Thyroid gland (tissue), 4 donors: ENCODE data around the gene KIF25.

Experiments
- CTCF ChIP-seq, 6 experiments: fragments of 200-600 bp in 3 of 6; fragments of 450-650 bp in 3 of 6; sonication (generic) in 3 of 6; IDR thresholded peaks; one replicate each; pipeline ENCODE4 v1.5.1; 2016 to 2019; ENCODE audit warnings: antibody characterized with exemption in 6 of 6, mild to moderate bottlenecking in 2 of 6, inconsistent platforms in 1 of 6, moderate library complexity in 1 of 6
- POLR2A ChIP-seq, 2 donors: fragments of 450-650 bp; IDR thresholded peaks; one replicate each; pipeline ENCODE4 v1.6.1; 2017; ENCODE audit warnings: antibody characterized with exemption in 2 of 2, mild to moderate bottlenecking in 2 of 2, moderate library complexity in 1 of 2

GRCh38 chr6:168040856-168041496, 43.5 kb downstream of the KIF25 start:
- TF ChIP-seq CTCF (IDR thresholded peaks at IDR 0.05) (no peak), POLR2A (IDR thresholded peaks at IDR 0.05) (no peak)
